BE2C (cell line): ENCODE measurements around the gene TNFSF11.

Source experiments
- DNase-seq: peaks from one replicate; pipeline ENCODE4 v3.0.0-alpha.2; 2020
- H3K27me3 ChIP-seq: fragments of 250-450 bp; sonication (Bioruptor Pico); 2 replicates; pipeline ENCODE4 v1.5.1; 2020; ENCODE audit warnings: mild to moderate bottlenecking
- H3K36me3 ChIP-seq: fragments of 250-450 bp; sonication (Bioruptor Pico); 2 replicates; pipeline ENCODE4 v1.5.1; 2020; ENCODE audit warnings: mild to moderate bottlenecking
- H3K4me1 ChIP-seq: fragments of 250-450 bp; sonication (Bioruptor Pico); 2 replicates; pipeline ENCODE4 v1.5.1; 2020
- H3K4me3 ChIP-seq: 2 replicates; pipeline ENCODE4 v1.5.1; 2011; ENCODE audit warnings: low read depth, low read length
- H3K9me3 ChIP-seq: fragments of 250-450 bp; sonication (Bioruptor Pico); 2 replicates; pipeline ENCODE4 v1.5.1; 2020
- TF ChIP-seq, protein P1 (sequence below): IDR thresholded peaks from 2 replicates; pipeline ENCODE4 v1.5.1; 2012; ENCODE audit warnings: mild to moderate bottlenecking, low read depth, low read length

Gene TNFSF11

DNA sequence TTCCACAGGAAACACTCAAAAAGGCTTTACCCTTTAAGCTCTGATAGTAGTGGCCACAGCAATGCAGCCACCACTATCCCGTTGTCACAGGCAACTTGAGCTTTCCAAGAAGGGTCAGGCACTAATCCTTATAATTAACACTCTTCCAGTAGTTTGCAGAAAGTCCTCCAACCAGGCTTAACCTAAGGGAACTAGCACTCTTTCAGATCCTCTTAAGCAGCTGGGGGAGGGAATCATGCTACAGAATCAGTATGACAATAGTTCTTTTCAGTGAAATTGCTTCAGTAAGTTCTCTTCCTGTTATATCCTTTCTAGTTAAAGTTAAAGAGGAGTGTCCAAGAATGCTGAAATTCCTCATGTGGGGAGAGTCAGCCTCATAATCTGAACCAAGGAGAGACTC is 82.2 kb downstream of the TNFSF11 start:
- TF ChIP-seq, protein P1, sequence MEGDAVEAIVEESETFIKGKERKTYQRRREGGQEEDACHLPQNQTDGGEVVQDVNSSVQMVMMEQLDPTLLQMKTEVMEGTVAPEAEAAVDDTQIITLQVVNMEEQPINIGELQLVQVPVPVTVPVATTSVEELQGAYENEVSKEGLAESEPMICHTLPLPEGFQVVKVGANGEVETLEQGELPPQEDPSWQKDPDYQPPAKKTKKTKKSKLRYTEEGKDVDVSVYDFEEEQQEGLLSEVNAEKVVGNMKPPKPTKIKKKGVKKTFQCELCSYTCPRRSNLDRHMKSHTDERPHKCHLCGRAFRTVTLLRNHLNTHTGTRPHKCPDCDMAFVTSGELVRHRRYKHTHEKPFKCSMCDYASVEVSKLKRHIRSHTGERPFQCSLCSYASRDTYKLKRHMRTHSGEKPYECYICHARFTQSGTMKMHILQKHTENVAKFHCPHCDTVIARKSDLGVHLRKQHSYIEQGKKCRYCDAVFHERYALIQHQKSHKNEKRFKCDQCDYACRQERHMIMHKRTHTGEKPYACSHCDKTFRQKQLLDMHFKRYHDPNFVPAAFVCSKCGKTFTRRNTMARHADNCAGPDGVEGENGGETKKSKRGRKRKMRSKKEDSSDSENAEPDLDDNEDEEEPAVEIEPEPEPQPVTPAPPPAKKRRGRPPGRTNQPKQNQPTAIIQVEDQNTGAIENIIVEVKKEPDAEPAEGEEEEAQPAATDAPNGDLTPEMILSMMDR, result no peak
- Histone ChIP-seq H3K27me3 (no peaks in the 10 kb centered on the region), H3K9me3 (no peaks in the 10 kb centered on the region), H3K4me3 (no peak overlapping the region), H3K4me1 (0 out of 2 replicates have a peak, but pooled peaks cover 2% of the 10 kb centered on the region), H3K36me3 (no peaks in the 10 kb centered on the region)
- no peak for DNase-seq

DNA sequence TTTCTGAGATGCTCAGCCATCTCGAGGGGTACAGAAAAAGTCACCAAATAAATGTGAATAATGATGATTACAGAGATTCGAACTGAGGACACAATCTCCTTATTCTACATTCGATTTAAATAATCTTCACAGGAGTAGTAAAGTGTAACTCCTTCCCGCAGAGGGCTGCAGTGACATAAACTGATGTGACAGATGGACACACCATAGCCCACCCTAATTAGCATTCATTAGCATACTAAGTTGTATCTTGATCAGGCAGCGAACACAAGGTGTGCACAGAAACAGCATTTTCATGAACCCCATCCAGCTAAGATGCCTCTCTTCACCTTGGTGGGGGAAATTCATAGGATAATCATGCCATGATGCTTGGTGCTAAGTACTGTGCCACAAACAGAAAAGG is 83.0 kb downstream of the TNFSF11 start:
- H3K4me3 ChIP-seq, result no peak overlapping the region
- H3K4me1 ChIP-seq, result 0 out of 2 replicates have a peak, but pooled peaks cover 2% of the 10 kb centered on the region
- DNase-seq, result no peak
- TF ChIP-seq, protein P1, result no peak
- no peaks in the 10 kb centered on the region for H3K9me3 ChIP-seq
- no peaks in the 10 kb centered on the region for H3K36me3 ChIP-seq
- H3K27me3 ChIP-seq, result no peaks in the 10 kb centered on the region
